HEK293 (cell line): Measurements from ENCODE around the gene KLHL17.
"Not testable (repeated sequence)": the region's sequence is repeated elsewhere in the genome, so short reads cannot be mapped to it uniquely, and the experiment has no call there.

Experiments
- ATF2 ChIP-seq: fragments of 450-650 bp; formaldehyde crosslinking; IDR thresholded peaks from 2 replicates; pipeline ENCODE4 v1.5.1; 2016; ENCODE audit warnings: missing biosample characterization, missing genetic modification characterization, low read depth
- CTCF ChIP-seq: fragments of 450-650 bp; formaldehyde crosslinking; IDR thresholded peaks from 2 replicates; pipeline ENCODE4 v1.5.1; 2016; ENCODE audit warnings: missing biosample characterization, missing genetic modification characterization
- MZF1 ChIP-seq: fragments of 450-650 bp; formaldehyde crosslinking; IDR thresholded peaks from 2 replicates; pipeline ENCODE4 v1.5.1; 2017; ENCODE audit warnings: missing biosample characterization, missing genetic modification characterization, borderline replicate concordance
- ZNF133 ChIP-seq: fragments of 450-650 bp; formaldehyde crosslinking; IDR thresholded peaks from 2 replicates; pipeline ENCODE4 v1.5.1; 2016; ENCODE audit warnings: missing biosample characterization, missing genetic modification characterization
- ZNF18 ChIP-seq: fragments of 450-650 bp; formaldehyde crosslinking; IDR thresholded peaks from 2 replicates; pipeline ENCODE4 v1.5.1; 2016; ENCODE audit warnings: missing biosample characterization, missing genetic modification characterization
- ZNF274 ChIP-seq, 2 experiments: fragments of 200-500 bp in 1 of 2; fragments of 450-650 bp in 1 of 2; sonication (Bioruptor generic) in 1 of 2; formaldehyde crosslinking in 1 of 2; IDR thresholded peaks; 2 replicates each; pipeline versions ENCODE4 v1.5.1 to v1.6.1; 2014 to 2016; ENCODE audit warnings: borderline replicate concordance in 1 of 2, inconsistent platforms in 1 of 2, low read length in 1 of 2, missing biosample characterization in 1 of 2, missing genetic modification characterization in 1 of 2
- ZNF510 ChIP-seq: fragments of 450-650 bp; formaldehyde crosslinking; IDR thresholded peaks from 2 replicates; pipeline ENCODE4 v1.5.1; 2018; ENCODE audit warnings: mild to moderate bottlenecking, missing genetic modification characterization, missing biosample characterization; ENCODE audit not compliant: insufficient replicate concordance

- TF ChIP-seq ZNF510 (tag by site-specific recombination); ATF2 (tag by site-specific recombination); ZNF274 (IDR thresholded peaks at IDR 0.05; ENCODE audit: low read length); ZNF274 (tag by site-specific recombination; IDR thresholded peaks at IDR 0.05; ENCODE audit: borderline replicate concordance); ZNF18 (tag by site-specific recombination); ZNF133; MZF1 (tag by site-specific recombination); CTCF (tag by site-specific recombination): not testable (repeated sequence)
Observed at GRCh38 chr1:1012736-1013104, 52.3 kb downstream of the KLHL17 start.
